GM12878 (cell line): ENCODE results near the gene CLPSL1. TPM values are rescaled to one million over a fixed set of nuclear protein-coding genes. Genes with fewer than 3 reads are reported as not detected.

Experiments used
- ATAC-seq: fragments of 200-7000 bp; cut with Tn5 transposase; 3 replicates; pipeline ENCODE4 v1.9.1; 2020; ENCODE audit warnings: mild to moderate bottlenecking, moderate library complexity
- BruUV-seq: library from RNA; stranded (reverse); fragments of 400-500 nt; replicated peaks from 2 replicates; lab custom pipeline; 2021; lab: Mats Ljungman, UMichigan
- CTCF ChIA-PET: fragments of 300-600 bp; sonication (Branson Sonifier 250); formaldehyde crosslinking; extraction: SDS; loops from one replicate; lab custom pipeline; 2021; ENCODE audit warnings: inconsistent platforms; lab: Yijun Ruan, JAX
- POLR2A ChIA-PET: fragments of 350-600 bp; formaldehyde crosslinking; extraction: SDS; loops from one replicate; lab custom pipeline; 2021; ENCODE audit warnings: inconsistent platforms; lab: Charles Lee
- RAD21 ChIA-PET: fragments of 300-600 bp; sonication (Branson Sonifier 250); formaldehyde crosslinking; loops from one replicate; lab custom pipeline; 2023; ENCODE audit warnings: antibody characterized with exemption; ENCODE audit not compliant: unreplicated experiment; lab: Charles Lee
- SMC1A ChIA-PET: fragments of 300-600 bp; sonication (Branson Sonifier 250); formaldehyde crosslinking; loops from one replicate; lab custom pipeline; 2023; ENCODE audit not compliant: unreplicated experiment, uncharacterized antibody; lab: Charles Lee
- DNase-seq: peaks from one replicate; pipeline ENCODE4 v3.0.0-alpha.2; 2011; ENCODE audit warnings: low read depth, low spot score
- FAIRE-seq: peaks from 3 replicates; lab custom pipeline; 2011; peaks lifted over from hg19 to GRCh38; lab: Jason Lieb, UNC
- H2AFZ ChIP-seq: 2 replicates; pipeline ENCODE4 v1.6.0; 2011; ENCODE audit warnings: low read depth, low read length, control low read depth; ENCODE audit not compliant: control insufficient read depth
- H3K27ac ChIP-seq: 2 replicates; pipeline ENCODE4 v1.5.1; 2011; ENCODE audit warnings: control low read depth; ENCODE audit not compliant: control insufficient read depth, insufficient read depth
- H3K27me3 ChIP-seq, 2 experiments: replicated peaks in 1 of 2; 2 replicates each; pipeline versions ENCODE4 v1.6.0 to v1.6.1; 2011; ENCODE audit warnings: low read length in 1 of 2; ENCODE audit not compliant: control insufficient read depth in 2 of 2, insufficient read depth in 2 of 2
- H3K36me3 ChIP-seq, 2 experiments: 2 replicates each; pipeline ENCODE4 v1.5.1; 2011; ENCODE audit warnings: low read length in 1 of 2; ENCODE audit not compliant: control insufficient read depth in 2 of 2, insufficient read depth in 2 of 2
- H3K4me1 ChIP-seq: 2 replicates; pipeline ENCODE4 v1.6.1; 2011; ENCODE audit warnings: mild to moderate bottlenecking, low read length, moderate library complexity, mixed read lengths; ENCODE audit not compliant: control insufficient read depth, insufficient read depth
- H3K4me2 ChIP-seq: 2 replicates; pipeline ENCODE4 v1.6.0; 2011; ENCODE audit warnings: control low read depth; ENCODE audit not compliant: control insufficient read depth, insufficient read depth
- H3K4me3 ChIP-seq: fragments of 200-600 bp; sonication (generic); 2 replicates; pipeline ENCODE4 v1.5.1; 2016
- H3K79me2 ChIP-seq: 2 replicates; pipeline ENCODE4 v1.6.0; 2011; ENCODE audit warnings: low read length; ENCODE audit not compliant: control insufficient read depth, insufficient read depth
- H3K9ac ChIP-seq: 2 replicates; pipeline ENCODE4 v1.8.0; 2011; ENCODE audit warnings: low read length, control low read depth, mixed read lengths; ENCODE audit not compliant: control insufficient read depth, insufficient read depth
- H3K9me3 ChIP-seq: replicated peaks from 3 replicates; pipeline ENCODE4 v1.5.1; 2011; ENCODE audit warnings: mild to moderate bottlenecking, low read length; ENCODE audit not compliant: control insufficient read depth, insufficient read depth
- H4K20me1 ChIP-seq: 2 replicates; pipeline ENCODE4 v1.6.0; 2011; ENCODE audit not compliant: control insufficient read depth, insufficient read depth
- BMI1 ChIP-seq: fragments of 450-650 bp; IDR thresholded peaks from 2 replicates; pipeline ENCODE4 v1.6.1; 2016; ENCODE audit warnings: mild to moderate bottlenecking, moderate library complexity, borderline replicate concordance
- E2F8 ChIP-seq: fragments of 450-650 bp; IDR thresholded peaks from 2 replicates; pipeline ENCODE4 v1.6.1; 2018; ENCODE audit warnings: mild to moderate bottlenecking, low read depth, moderate library complexity; ENCODE audit not compliant: partially characterized antibody
- ESRRA ChIP-seq: IDR thresholded peaks from 2 replicates; pipeline ENCODE4 v1.6.1; 2012; ENCODE audit warnings: mild to moderate bottlenecking, low read length, improper control_type of control experiment
- EZH2 ChIP-seq: IDR thresholded peaks from 2 replicates; pipeline ENCODE4 v1.6.1; 2012; ENCODE audit warnings: low read depth, mild to moderate bottlenecking, control low read depth, inconsistent platforms, low read length, borderline replicate concordance; ENCODE audit not compliant: control insufficient read depth
- JUND ChIP-seq: IDR thresholded peaks from 2 replicates; pipeline ENCODE4 v1.6.1; 2012; ENCODE audit warnings: low read depth, mild to moderate bottlenecking, low read length, improper control_type of control experiment, moderate library complexity
- KDM1A ChIP-seq: fragments of 200-600 bp; sonication (generic); IDR thresholded peaks from 2 replicates; pipeline ENCODE4 v1.6.1; 2016; ENCODE audit warnings: borderline replicate concordance
- PRDM15 ChIP-seq: fragments of 450-650 bp; formaldehyde crosslinking; IDR thresholded peaks from 2 replicates; pipeline ENCODE4 v1.4.0; 2020; ENCODE audit warnings: mild to moderate bottlenecking, moderate library complexity
- RAD51 ChIP-seq: fragments of 450-650 bp; IDR thresholded peaks from 2 replicates; pipeline ENCODE4 v1.6.1; 2016; ENCODE audit warnings: moderate library complexity, mild to moderate bottlenecking, inconsistent platforms
- SP1 ChIP-seq: IDR thresholded peaks from one replicate; pipeline ENCODE4 v1.6.1; 2011; ENCODE audit warnings: low read depth, low read length
- STAT1 ChIP-seq: fragments of 450-650 bp; conservative IDR thresholded peaks from 2 replicates; pipeline ENCODE4 v1.6.1; 2014; ENCODE audit warnings: antibody characterized with exemption, mild to moderate bottlenecking
- WGBS: methylation state at CpG from one replicate; pipeline ENCODE4 v1.1.6; 2016; ENCODE audit warnings: low lambda C conversion rate; ENCODE audit not compliant: insufficient replicate concordance, insufficient coverage; ENCODE audit errors: missing lambda C conversion rate; 5-methylcytosine and 5-hydroxymethylcytosine counted together
- in situ Hi-C: fragments of 300-500 bp; cut with MboI; formaldehyde crosslinking; loops from 9 replicates; pipeline ENCODE4 v1.14.3; 2018; ENCODE audit warnings: mixed read lengths
- intact Hi-C: fragments of 100-400 bp; cut with micrococcal nuclease; formaldehyde crosslinking; loops from one replicate; pipeline ENCODE4 v1.14.2; 2022; ENCODE audit not compliant: unreplicated experiment
- polyA plus RNA-seq, 11 experiments: library from polyadenylated mRNA; depleted of rRNA in 4 of 11; unstranded in 6 of 11; stranded (reverse) in 5 of 11; fragments of >200 nt; fragmentation: Nextera tagmentation in 4 of 11; fragmentation: Illumina TruSeq in 1 of 11; extraction: Ambion mirVana in 4 of 11; extraction: Trizol in 1 of 11; gene quantifications; 1 replicate in 1 of 11; 2 replicates in 10 of 11; pipeline versions ENCODE4 v1.2.1 to v1.2.3, GENCODE V29; 2011 to 2016; ENCODE audit warnings: inconsistent platforms in 2 of 11, missing spikeins in 2 of 11, low read depth in 1 of 11
- total RNA-seq, 4 experiments: library from RNA; depleted of rRNA in 3 of 4; stranded (reverse); fragments of >200 nt in 3 of 4; fragmentation: Illumina TruSeq in 1 of 4; extraction: Trizol in 1 of 4; gene quantifications; 2 replicates each; pipeline versions ENCODE4 v1.2.1 to v1.2.3, GENCODE V29; 2013 to 2021
- TF ChIP-seq, protein P1 (sequence below): fragments of 450-650 bp; IDR thresholded peaks from 2 replicates; pipeline ENCODE4 v1.6.1; 2017; ENCODE audit warnings: borderline replicate concordance

The CLPSL1 gene
- total and polyA plus RNA-seq, 10 of the 15 experiments (the other 5 are each of a cell fraction or from before 2014, with no cell fraction given) = not detected

GRCh38 chr6:35736253-35736894 lies 44.4 kb upstream of the CLPSL1 start (continued):
- TF ChIP-seq STAT1 = 0 out of 2 replicates have a peak, but pooled peaks have one; percentile 51
- no peak for TF ChIP-seq JUND
- TF ChIP-seq, all 136 proteins: peak for 11

- ChIA-PET POLR2A (interaction anchor here (0.6 to 1.5 kb wide), 6 partner anchors 16 to 146 kb away, joined by 3 to 6 read pairs (median 3); no protein-coding TSS in a partner anchor), SMC1A (interaction anchor here (0.6 to 6.2 kb wide), 43 partner anchors 9 to 1169 kb away, joined by 3 to 149 read pairs (median 4); partner anchors contain the start of gene RPL10A), CTCF (interaction anchor here (0.5 to 9.7 kb wide), 65 partner anchors 10 to 443 kb away, joined by 3 to 374 read pairs (median 5); partner anchors contain the start of genes DEF6 and FKBP5), RAD21 (interaction anchor here (0.5 to 5.3 kb wide), 47 partner anchors 9 to 439 kb away, joined by 3 to 91 read pairs (median 5); partner anchors contain the start of genes DEF6 and FANCE)
- H3K4me2 ChIP-seq = no peak within 1 kb of the TSS
- H3K27ac ChIP-seq = no peak within 1 kb of the TSS
- in situ Hi-C loops (loop anchor here (5.0 kb wide), 2 partner anchors 155 to 215 kb away; no protein-coding TSS in a partner anchor), intact Hi-C loops (loop anchor here (1.0 to 10.0 kb wide), 5 partner anchors 50 to 392 kb away; partner anchors contain the start of gene PPARD)
- H3K27me3 ChIP-seq = no peaks in the 10 kb centered on the region
- DNase-seq (no peak), FAIRE-seq (no peak), ATAC-seq (peak; percentile 5; the same call in 1 of the 3 replicates)
- no peak within 1 kb of the TSS for H3K4me3 ChIP-seq
- no peaks in the 10 kb centered on the region for H4K20me1 ChIP-seq
- WGBS = 11% methylated on average over 10 of the region's 10 CpGs
- H3K9me3 ChIP-seq = no peaks in the 10 kb centered on the region
- no TSS peak for BruUV-seq
- no peaks in the 10 kb centered on the region; the same call in 1 of the 2 replicates for H3K79me2 ChIP-seq
- peaks cover 10% of the 10 kb centered on the region for H3K4me1 ChIP-seq
- H2AFZ ChIP-seq = peak within 1 kb of the TSS; percentile 29
- H3K9ac ChIP-seq = no peak within 1 kb of the TSS
- no peaks in the 10 kb centered on the region for H3K36me3 ChIP-seq
- TF ChIP-seq RAD51 (no peak), PRDM15 (CRISPR knock-in tag) (no peak), KDM1A (no peak), EZH2 (no peak), SP1 (no peak), E2F8 (no peak), BMI1 (no peak), ESRRA (no peak)
- TF ChIP-seq, protein P1, sequence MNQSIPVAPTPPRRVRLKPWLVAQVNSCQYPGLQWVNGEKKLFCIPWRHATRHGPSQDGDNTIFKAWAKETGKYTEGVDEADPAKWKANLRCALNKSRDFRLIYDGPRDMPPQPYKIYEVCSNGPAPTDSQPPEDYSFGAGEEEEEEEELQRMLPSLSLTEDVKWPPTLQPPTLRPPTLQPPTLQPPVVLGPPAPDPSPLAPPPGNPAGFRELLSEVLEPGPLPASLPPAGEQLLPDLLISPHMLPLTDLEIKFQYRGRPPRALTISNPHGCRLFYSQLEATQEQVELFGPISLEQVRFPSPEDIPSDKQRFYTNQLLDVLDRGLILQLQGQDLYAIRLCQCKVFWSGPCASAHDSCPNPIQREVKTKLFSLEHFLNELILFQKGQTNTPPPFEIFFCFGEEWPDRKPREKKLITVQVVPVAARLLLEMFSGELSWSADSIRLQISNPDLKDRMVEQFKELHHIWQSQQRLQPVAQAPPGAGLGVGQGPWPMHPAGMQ = no peak
Observed at GRCh38 chr6:35736982-35737412, 43.8 kb upstream of the CLPSL1 start, which contains the start of gene ARMC12. Gene ARMC12 (plus strand): TSS chr6:35737032. CDS start chr6:35737109, 77 bp downstream.
